ENCODE data around the gene NPTXR. TPM values are rescaled to one million over a fixed set of nuclear protein-coding genes. Genes with fewer than 3 reads are reported as not detected.

The NPTXR gene
- total RNA-seq, 1 experiment from 2014 or later = 129 TPM

DNA sequence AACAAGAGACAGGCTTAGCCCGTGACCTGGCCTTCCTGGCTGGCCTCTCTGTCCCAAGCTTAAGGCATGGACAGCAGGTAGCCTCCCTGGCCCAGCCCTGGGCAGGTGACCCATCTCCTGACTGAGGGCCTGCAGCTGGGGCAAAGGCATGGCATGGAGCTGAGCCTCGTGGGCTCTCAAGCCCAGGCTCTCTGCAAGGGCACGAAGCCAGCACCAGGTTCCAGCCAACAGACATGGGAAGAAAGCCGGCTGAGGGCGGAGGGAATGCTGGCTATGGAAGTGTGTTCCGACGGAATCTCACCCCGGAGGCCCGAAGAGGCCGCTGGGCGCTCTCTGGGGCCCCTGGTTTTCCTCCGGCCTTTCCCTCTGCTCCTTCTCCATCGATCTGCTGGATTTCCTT is 62.8 kb downstream of the NPTXR start:
- no TSS peak for BruUV-seq (replicated peaks)
- H3K27me3 ChIP-seq (replicated peaks; ENCODE audit: insufficient read depth, low read depth, low read length, poor library complexity) = no peaks in the 10 kb centered on the region
- TF ChIP-seq, protein P1, sequence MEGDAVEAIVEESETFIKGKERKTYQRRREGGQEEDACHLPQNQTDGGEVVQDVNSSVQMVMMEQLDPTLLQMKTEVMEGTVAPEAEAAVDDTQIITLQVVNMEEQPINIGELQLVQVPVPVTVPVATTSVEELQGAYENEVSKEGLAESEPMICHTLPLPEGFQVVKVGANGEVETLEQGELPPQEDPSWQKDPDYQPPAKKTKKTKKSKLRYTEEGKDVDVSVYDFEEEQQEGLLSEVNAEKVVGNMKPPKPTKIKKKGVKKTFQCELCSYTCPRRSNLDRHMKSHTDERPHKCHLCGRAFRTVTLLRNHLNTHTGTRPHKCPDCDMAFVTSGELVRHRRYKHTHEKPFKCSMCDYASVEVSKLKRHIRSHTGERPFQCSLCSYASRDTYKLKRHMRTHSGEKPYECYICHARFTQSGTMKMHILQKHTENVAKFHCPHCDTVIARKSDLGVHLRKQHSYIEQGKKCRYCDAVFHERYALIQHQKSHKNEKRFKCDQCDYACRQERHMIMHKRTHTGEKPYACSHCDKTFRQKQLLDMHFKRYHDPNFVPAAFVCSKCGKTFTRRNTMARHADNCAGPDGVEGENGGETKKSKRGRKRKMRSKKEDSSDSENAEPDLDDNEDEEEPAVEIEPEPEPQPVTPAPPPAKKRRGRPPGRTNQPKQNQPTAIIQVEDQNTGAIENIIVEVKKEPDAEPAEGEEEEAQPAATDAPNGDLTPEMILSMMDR (conservative IDR thresholded peaks at IDR 0.05; ENCODE audit: low read depth, low read length) = no peak
- no peak for TF ChIP-seq EZH2 (IDR thresholded peaks at IDR 0.05; ENCODE audit: borderline replicate concordance, low read depth, low read length, poor library complexity, severe bottlenecking)
- peak overlapping the region; percentile 92 for H3K27ac ChIP-seq (ENCODE audit: low read depth, low read length, poor library complexity, severe bottlenecking)
- peak overlapping the region; percentile 33 for H3K4me3 ChIP-seq (ENCODE audit: low read depth, low read length, poor library complexity, severe bottlenecking)
- CTCF ChIA-PET = interaction anchor here (1.2 kb wide), 1 partner anchor 12 kb away, joined by 4 read pairs; no protein-coding TSS in a partner anchor
- H3K9me3 ChIP-seq (ENCODE audit: low read depth, low read length, poor library complexity, severe bottlenecking) = no peaks in the 10 kb centered on the region
- H3K36me3 ChIP-seq (ENCODE audit: insufficient read depth, low read length, poor library complexity, severe bottlenecking) = peaks cover 34% of the 10 kb centered on the region
- DNase-seq (ENCODE audit: low spot score) = no peak
- intact Hi-C loops (cut with micrococcal nuclease; ENCODE audit: unreplicated experiment) = no loop called here
- peaks cover 44% of the 10 kb centered on the region for H3K4me1 ChIP-seq (ENCODE audit: insufficient read depth, low read length, poor library complexity, severe bottlenecking)
- POLR2A ChIA-PET (ENCODE audit: low non-redundant PET) = no interaction called here

DNA sequence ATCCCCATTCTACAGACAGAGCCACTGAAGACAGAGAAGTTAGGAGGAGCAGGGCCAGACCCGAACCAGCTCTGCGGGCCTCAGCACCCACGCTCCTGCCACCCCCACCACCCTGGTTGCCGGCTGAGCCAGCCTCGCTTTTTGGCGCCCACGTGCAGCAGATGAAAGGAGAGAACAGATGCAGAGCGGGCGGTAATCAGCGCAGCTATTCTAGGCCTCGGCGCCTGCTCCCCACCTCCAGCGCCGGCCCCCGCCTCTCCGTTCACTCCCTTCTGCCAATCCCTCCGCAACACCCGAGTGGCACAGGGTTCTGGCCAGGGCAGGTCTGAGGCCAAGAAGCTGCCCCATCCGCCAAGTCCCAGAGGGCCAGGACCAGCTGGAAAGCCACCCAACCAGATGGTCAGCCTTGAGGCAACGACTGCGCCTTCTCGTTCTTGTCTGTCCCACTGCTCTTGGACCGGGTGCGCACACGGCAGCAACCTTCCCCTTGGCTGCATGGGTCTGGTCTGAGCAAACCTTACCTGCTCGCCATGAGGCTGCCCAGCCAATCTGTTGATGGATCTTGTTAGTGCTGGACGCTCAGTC is 66.6 kb downstream of the NPTXR start:
- TF ChIP-seq, protein P1 (conservative IDR thresholded peaks at IDR 0.05; ENCODE audit: low read depth, low read length) = no peak
- no peak for TF ChIP-seq EZH2 (IDR thresholded peaks at IDR 0.05; ENCODE audit: borderline replicate concordance, low read depth, low read length, poor library complexity, severe bottlenecking)
- Histone ChIP-seq H3K27me3 (replicated peaks; ENCODE audit: insufficient read depth, low read depth, low read length, poor library complexity) (no peaks in the 10 kb centered on the region), H3K9me3 (ENCODE audit: low read depth, low read length, poor library complexity, severe bottlenecking) (no peaks in the 10 kb centered on the region), H3K27ac (ENCODE audit: low read depth, low read length, poor library complexity, severe bottlenecking) (peak overlapping the region; percentile 14), H3K36me3 (ENCODE audit: insufficient read depth, low read length, poor library complexity, severe bottlenecking) (peaks cover 34% of the 10 kb centered on the region), H3K4me3 (ENCODE audit: low read depth, low read length, poor library complexity, severe bottlenecking) (no peak overlapping the region), H3K4me1 (ENCODE audit: insufficient read depth, low read length, poor library complexity, severe bottlenecking) (peaks cover 22% of the 10 kb centered on the region)
- ChIA-PET POLR2A (ENCODE audit: low non-redundant PET) (no interaction called here), CTCF (no interaction called here)
- BruUV-seq (replicated peaks) = no TSS peak
- intact Hi-C loops (cut with micrococcal nuclease; ENCODE audit: unreplicated experiment) = no loop called here
- DNase-seq (ENCODE audit: low spot score) = no peak

- no peaks in the 10 kb centered on the region for H3K9me3 ChIP-seq (ENCODE audit: low read depth, low read length, poor library complexity, severe bottlenecking)
- H3K27me3 ChIP-seq (replicated peaks; ENCODE audit: insufficient read depth, low read depth, low read length, poor library complexity) = no peaks in the 10 kb centered on the region
- no peak overlapping the region for H3K4me3 ChIP-seq (ENCODE audit: low read depth, low read length, poor library complexity, severe bottlenecking)
- no TSS peak for BruUV-seq (replicated peaks)
- intact Hi-C loops (cut with micrococcal nuclease; ENCODE audit: unreplicated experiment) = no loop called here
- no peak for DNase-seq (ENCODE audit: low spot score)
- no peak for TF ChIP-seq EZH2 (IDR thresholded peaks at IDR 0.05; ENCODE audit: borderline replicate concordance, low read depth, low read length, poor library complexity, severe bottlenecking)
- TF ChIP-seq, protein P1 (conservative IDR thresholded peaks at IDR 0.05; ENCODE audit: low read depth, low read length) = no peak
- H3K36me3 ChIP-seq (ENCODE audit: insufficient read depth, low read length, poor library complexity, severe bottlenecking) = peaks cover 31% of the 10 kb centered on the region
- H3K4me1 ChIP-seq (ENCODE audit: insufficient read depth, low read length, poor library complexity, severe bottlenecking) = peaks cover 11% of the 10 kb centered on the region
- POLR2A ChIA-PET (ENCODE audit: low non-redundant PET) = no interaction called here
- CTCF ChIA-PET = no interaction called here
- peak overlapping the region; percentile 61 for H3K27ac ChIP-seq (ENCODE audit: low read depth, low read length, poor library complexity, severe bottlenecking)
Measured at GRCh38 chr22:38776086-38776485, 67.7 kb downstream of the NPTXR start.
